Body of pancreas (tissue), 4 donors: ENCODE measurements around the gene FBXL7.

Experiments
- CTCF ChIP-seq, 7 experiments: fragments of 450-650 bp in 4 of 7; fragments of 200-600 bp in 3 of 7; sonication (generic) in 3 of 7; IDR thresholded peaks; one replicate each; pipeline ENCODE4 v1.5.1; 2016 to 2019; ENCODE audit warnings: antibody characterized with exemption in 7 of 7
- POLR2A ChIP-seq, 3 donors: fragments of 450-650 bp; IDR thresholded peaks; one replicate each; pipeline ENCODE4 v1.6.1; 2016; ENCODE audit warnings: antibody characterized with exemption in 3 of 3, mild to moderate bottlenecking in 2 of 3

GRCh38 chr5:15927710-15928380, 427.9 kb downstream of the FBXL7 start:
- TF ChIP-seq CTCF (IDR thresholded peaks at IDR 0.05) (no peak), POLR2A (IDR thresholded peaks at IDR 0.05) (no peak)
